ENCODE data around the gene SGPL1.
A peak's percentile ranks its signal among the peaks of the same experiment; 100 is the strongest.

Gene SGPL1

GRCh38 chr10:70880077-70880534, 64.4 kb downstream of the SGPL1 start:
- no peaks in the 10 kb centered on the region for H3K4me1 Mint-ChIP-seq
- H3K36me3 Mint-ChIP-seq (ENCODE audit: low read depth), result peaks cover 68% of the 10 kb centered on the region
- TF ChIP-seq CTCF (IDR thresholded peaks at IDR 0.05; ENCODE audit: unreplicated experiment in 3 of 3), result peak; percentile 88 to 94 (median 94)
- H3K27me3 Mint-ChIP-seq (ENCODE audit: low read depth), result no peaks in the 10 kb centered on the region
- H3K27ac Mint-ChIP-seq, result no peak overlapping the region
- H3K4me3 Mint-ChIP-seq, result no peak overlapping the region
- H3K9me3 Mint-ChIP-seq, result no peaks in the 10 kb centered on the region

GRCh38 chr10:70884741-70885140, 69.0 kb downstream of the SGPL1 start:
- peaks cover 17% of the 10 kb centered on the region for H3K4me1 Mint-ChIP-seq
- no peak overlapping the region for H3K27ac Mint-ChIP-seq
- no peaks in the 10 kb centered on the region for H3K9me3 Mint-ChIP-seq
- peaks cover 35% of the 10 kb centered on the region for H3K36me3 Mint-ChIP-seq (ENCODE audit: low read depth)
- TF ChIP-seq CTCF (IDR thresholded peaks at IDR 0.05; ENCODE audit: unreplicated experiment in 3 of 3), result no peak
- H3K27me3 Mint-ChIP-seq (ENCODE audit: low read depth), result no peaks in the 10 kb centered on the region
- no peak overlapping the region for H3K4me3 Mint-ChIP-seq

DNA sequence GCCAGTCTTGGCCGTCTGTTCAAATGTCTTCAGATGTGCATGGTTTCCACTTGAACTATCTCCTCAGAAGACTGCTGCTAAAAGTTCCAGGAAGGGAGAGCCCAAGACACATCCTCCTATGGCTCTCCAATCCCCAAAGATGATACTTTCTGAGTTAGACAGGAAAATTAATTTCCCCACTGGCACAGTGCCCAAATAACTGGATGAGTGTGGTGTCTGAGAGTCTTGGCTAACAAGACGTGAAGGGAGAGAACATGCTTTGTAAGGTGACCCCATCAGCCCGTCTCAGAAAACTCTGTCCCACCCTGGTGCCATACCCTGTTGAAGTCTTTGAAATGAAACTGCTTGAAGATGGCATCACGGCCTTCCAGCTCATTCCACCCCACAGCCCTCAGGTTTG, 69.7 kb downstream of the SGPL1 start:
- Mint-ChIP-seq H3K9me3 (no peaks in the 10 kb centered on the region), H3K27ac (no peak overlapping the region), H3K4me3 (peak overlapping the region in 1 of 3 experiments; percentile 28), H3K27me3 (ENCODE audit: low read depth) (no peaks in the 10 kb centered on the region), H3K4me1 (peaks cover 22% of the 10 kb centered on the region), H3K36me3 (ENCODE audit: low read depth) (peaks cover 32% of the 10 kb centered on the region)
- no peak for TF ChIP-seq CTCF (IDR thresholded peaks at IDR 0.05; ENCODE audit: unreplicated experiment in 3 of 3)

DNA sequence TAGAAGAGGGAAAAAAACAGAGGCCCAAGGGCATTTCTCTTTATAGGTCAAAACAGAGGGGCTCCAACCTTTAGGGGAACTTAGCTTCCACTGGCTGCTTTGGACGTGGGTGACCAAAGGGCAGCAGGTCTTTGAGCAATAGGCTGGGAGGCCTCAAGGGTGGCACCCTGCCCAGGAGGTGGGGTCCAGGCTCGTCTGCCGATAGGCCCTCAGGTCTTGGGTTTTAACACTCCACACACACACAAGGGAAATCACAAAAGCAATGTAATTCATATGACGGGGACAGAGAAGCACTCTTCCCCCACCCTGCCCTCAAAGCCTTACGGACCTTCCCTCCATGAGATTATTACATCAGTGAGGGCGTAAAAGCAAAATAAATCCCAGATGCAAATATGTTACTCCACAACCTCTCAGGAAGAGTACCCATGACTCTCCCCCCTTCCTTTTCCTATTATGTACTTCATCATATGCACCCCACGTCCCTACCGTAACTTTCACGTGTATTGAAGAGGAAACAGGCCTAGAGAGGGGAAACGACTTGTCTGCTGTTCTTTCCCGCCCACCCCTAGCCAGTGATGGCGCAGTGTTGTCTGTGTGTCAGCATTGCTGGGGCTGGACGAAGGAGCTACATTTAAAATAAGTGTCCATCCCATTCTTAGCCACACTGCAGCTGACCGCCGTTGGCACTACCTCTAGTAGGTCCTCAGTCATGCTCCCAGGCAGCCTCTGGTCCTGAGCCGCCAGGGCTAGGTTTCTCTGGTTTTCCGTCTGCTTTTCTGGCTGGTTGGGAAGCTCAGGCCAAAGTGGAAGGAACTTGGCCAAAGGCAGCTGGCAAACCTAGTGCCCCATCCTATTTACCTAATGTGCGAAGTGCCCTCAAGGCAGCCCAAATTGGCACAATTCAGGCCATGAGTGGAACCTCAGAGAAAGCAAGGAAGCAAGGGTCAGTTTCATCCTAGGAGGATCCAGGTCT, 70.5 kb downstream of the SGPL1 start:
- Mint-ChIP-seq H3K36me3 (ENCODE audit: low read depth) (peaks cover 32% of the 10 kb centered on the region), H3K27ac (no peak overlapping the region), H3K9me3 (no peaks in the 10 kb centered on the region), H3K4me1 (peaks cover 29% of the 10 kb centered on the region), H3K27me3 (ENCODE audit: low read depth) (no peaks in the 10 kb centered on the region), H3K4me3 (peak overlapping the region; percentile 50 to 85 (median 84))
- TF ChIP-seq CTCF (IDR thresholded peaks at IDR 0.05; ENCODE audit: unreplicated experiment in 3 of 3), result no peak

- Mint-ChIP-seq H3K27me3 (ENCODE audit: low read depth) (no peaks in the 10 kb centered on the region), H3K27ac (peak overlapping the region in 2 of 3 experiments; percentile 48 to 83), H3K9me3 (no peaks in the 10 kb centered on the region), H3K36me3 (ENCODE audit: low read depth) (peaks cover 27% of the 10 kb centered on the region), H3K4me3 (peak overlapping the region; percentile 83 to 85 (median 84)), H3K4me1 (peaks cover 38% of the 10 kb centered on the region)
- TF ChIP-seq CTCF (IDR thresholded peaks at IDR 0.05; ENCODE audit: unreplicated experiment in 3 of 3), result no peak
Observed at GRCh38 chr10:70886921-70887665, 71.3 kb downstream of the SGPL1 start.

All from nephron (organoid).